HG02852 (cell line): ENCODE measurements around the gene VTI1A.

Experiments used
- ATAC-seq: cut with Tn5 transposase; IDR thresholded peaks from one replicate; pipeline ENCODE4 v1.9.1; 2021; ENCODE audit warnings: mild to moderate bottlenecking, moderate library complexity; ENCODE audit not compliant: unreplicated experiment

Gene VTI1A

GRCh38 chr10:112746329-112746728, 299.3 kb downstream of the VTI1A start:
- no peak for ATAC-seq

DNA sequence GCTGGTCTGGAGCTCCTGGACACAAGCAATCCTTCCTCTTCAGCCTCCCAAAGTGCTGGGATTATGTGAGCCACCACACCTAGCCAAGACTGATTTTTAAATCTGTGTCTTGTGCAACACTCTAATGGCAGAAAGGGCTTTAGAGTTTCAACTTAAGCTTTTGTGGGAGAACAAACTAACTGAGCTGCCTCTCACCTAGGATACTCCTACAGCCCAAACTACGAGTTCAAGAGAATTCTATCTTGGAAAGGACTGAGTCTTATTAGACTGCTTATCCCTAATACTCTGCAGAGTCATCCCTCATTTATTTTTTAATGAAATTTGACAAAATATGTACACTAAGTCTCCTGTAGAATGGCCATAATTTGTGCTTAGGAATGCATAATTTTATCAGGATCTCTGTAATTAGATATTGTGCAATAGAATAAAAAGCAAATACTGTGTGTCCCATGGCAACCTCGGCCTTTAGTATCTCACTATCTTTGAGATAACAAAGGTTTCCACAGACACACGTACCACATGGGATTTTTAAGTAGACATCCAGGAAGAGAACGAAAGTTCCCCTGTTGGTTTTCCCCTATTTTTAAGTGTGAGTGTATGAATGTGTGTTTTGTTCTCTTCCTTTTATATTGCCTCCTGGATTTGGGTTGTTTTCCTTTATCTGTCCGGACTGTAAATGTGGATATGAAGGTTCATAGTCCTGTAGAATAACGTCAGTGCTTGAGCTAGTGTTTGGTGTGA, 303.6 kb downstream of the VTI1A start:
- ATAC-seq, result no peak

DNA sequence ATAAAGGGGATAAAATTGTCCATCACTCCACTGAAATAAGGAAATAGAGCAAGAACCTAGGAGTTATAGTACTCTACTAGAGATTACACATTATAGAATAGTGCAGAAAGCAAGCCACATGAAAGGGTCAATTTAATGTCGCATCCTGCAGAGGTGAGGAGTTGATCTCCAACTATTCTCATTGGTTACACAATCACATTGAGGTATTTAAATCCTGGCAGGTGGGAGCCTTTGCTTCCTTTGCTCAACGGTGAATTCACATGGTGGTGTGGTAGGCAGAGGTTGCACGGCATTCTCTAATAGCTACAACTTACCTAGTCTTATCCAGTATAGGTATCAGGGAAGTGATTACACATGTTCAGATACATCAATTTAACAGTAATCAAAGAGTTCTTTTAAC, 304.6 kb downstream of the VTI1A start:
- ATAC-seq, result no peak

DNA sequence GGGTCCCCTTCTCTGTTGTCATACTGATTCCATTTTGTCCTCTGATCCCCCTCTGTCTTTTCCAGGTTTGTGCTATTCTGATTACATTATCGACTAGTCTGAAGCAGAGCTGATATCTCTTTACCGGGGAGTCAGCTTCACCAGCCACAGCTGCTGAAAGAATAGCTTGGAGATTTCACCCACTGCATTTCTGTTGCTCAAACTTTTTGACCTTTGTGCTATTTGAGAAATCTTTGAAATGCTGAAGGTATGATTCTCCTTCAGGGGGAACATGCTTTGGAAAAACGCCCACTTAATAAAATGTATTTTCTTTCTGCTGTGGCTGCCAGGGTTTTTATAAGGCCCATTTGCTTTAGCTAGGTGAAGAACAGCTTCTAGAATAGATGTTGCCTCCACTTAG, 305.3 kb downstream of the VTI1A start:
- ATAC-seq, result no peak

DNA sequence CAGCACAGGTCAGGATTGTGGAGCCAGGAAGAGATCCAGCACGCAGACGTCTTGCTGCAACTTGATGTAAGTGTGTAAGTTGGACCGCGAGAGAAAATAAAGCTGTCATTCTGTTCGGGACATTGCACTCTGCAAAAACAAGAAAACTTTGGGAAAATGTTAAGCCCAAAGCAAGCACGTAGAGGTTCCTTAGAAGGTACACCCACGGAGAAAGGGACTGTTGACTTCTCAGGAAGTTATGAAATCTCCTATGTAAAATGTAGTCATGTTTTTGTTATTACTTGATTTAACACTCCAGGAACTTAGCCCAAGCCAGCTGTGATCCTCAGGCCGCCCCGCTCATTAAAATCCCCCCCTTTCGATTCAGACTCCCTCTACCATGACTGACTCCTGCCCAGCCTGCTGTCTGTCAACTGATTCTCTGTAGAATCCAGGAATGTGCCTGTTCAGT, 307.0 kb downstream of the VTI1A start:
- ATAC-seq, result no peak

DNA sequence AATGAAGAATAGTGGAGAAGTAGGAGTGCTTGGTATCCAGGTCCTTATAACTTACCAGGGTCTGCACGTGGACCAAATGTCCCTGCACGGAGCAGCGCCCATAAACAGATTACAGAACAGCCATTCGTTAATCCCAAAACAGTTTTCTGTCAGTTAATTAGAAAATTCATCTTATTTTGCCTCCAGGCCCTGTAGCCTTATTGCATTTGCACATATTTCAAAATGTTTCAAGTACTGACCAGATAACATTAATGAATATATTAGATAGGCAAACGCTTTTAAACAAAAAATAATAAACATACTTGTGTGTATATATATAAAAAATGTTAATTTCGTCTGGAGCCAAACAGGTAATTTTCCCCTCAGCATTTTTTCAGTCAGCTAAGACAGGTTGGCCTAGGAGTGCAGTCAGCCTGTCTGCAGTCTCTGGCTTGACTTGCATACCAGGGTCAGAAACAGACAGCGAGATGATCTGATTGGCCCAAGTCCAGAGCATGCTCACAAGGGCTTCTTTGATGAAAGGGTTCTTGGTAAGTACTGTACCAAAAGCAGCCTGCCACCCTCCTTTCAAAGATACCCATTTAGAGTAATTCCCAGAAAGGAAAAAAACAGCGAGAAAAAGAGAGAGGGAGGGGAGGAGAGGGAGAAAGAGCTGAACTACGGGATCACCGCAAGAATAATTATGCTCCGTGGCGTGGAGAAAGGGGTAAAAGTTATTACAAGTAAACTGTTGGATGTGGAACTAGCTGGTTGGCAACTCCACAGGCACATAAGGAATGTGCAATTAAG, 308.6 kb downstream of the VTI1A start:
- ATAC-seq, result no peak

GRCh38 chr10:112756235-112756527, 309.2 kb downstream of the VTI1A start:
- ATAC-seq, result no peak

GRCh38 chr10:112758961-112759360, 311.9 kb downstream of the VTI1A start:
- no peak for ATAC-seq

GRCh38 chr10:112759496-112759895, 312.5 kb downstream of the VTI1A start:
- ATAC-seq, result no peak

DNA sequence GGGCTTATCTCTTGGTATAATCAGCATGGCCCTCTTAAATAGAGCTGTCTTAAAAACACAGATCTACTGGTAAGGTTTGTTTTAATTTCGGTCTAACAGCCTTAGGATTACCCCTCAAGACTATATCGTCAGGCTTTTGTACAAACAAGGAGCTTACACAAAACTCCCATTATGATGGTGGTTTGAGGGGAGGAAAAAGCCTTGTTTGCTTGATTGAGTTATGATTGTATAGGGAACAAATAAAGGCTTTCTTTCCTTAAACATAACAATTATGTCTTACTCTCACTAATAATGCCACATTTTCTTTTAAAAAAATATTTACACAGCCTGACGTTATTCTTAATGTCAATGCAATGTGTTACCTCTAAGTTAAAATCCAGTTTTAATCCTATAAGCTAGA, 314.2 kb downstream of the VTI1A start:
- ATAC-seq, result no peak

- ATAC-seq, result no peak
These were observed 317.0 kb downstream of the VTI1A start for GRCh38 chr10:112763916-112764520.

DNA sequence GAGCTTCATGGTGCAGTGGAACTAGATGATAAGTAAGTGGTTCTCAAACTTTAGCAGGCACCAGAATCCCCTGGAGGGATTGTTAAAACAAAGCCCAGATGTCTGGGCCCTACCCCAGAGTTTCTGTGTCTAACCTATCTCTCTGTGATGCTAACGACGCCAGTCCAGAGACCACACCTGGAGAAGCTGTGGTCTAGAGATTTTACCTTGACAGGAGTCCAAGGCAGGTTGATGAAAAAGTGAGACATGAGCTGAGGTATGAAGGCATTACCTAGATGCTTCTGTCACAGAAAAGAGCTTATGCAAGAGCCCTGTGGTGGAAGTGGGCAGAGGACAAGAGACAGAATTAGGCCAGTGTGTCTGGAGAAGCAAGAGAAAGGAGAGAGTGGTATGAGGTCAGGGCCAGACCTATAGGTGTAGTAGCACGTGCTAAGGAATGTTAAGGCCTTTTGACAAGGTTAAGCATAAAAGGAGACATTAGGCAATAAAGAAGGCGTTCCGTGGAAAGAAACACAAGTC, 318.8 kb downstream of the VTI1A start:
- ATAC-seq, result no peak

GRCh38 chr10:112766636-112767035, 319.6 kb downstream of the VTI1A start:
- no peak for ATAC-seq

DNA sequence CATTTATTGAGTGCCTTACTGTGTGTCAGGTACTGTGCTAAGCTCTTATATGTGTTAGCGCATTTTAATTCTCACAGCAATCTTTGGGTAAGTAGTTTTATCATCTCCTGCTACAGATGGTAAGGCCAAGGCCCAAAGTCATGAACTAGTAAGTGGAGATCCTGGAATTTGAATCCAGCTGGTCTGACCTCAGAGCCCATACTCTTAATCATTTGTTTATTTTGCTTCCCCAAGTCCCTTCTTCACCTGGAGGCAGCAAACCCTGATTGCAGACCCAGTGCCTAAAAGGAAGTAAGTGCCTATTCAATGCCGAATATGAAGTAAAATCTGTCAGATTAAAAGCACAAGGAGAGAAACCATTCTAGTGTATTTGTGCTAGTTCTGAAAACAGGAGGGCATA, 320.1 kb downstream of the VTI1A start:
- no peak for ATAC-seq

- ATAC-seq, result no peak
These were observed 321.1 kb downstream of the VTI1A start for GRCh38 chr10:112768121-112768520.

DNA sequence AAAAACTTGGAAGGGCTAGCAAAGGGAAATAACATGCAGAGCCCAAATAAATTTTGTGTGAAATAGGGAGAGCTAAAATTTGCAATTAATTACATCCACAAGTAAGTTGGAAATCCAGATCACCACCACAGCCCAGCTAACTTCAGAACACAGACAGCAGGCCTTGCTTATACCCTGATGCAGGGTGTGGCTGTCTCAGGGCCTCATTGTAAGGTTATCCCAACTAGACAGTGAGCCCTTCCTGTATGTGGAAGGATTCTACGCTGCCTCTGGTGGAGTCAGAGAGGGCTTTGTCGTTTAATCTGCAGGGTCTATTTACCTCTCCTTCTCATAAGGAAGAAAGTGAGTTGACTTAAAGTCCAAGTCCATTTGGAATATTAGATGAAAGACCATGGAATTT, 322.1 kb downstream of the VTI1A start:
- ATAC-seq, result no peak

- no peak for ATAC-seq
These were observed 322.8 kb downstream of the VTI1A start for GRCh38 chr10:112769611-112770370.

GRCh38 chr10:112771733-112772132, 324.7 kb downstream of the VTI1A start:
- ATAC-seq, result no peak

DNA sequence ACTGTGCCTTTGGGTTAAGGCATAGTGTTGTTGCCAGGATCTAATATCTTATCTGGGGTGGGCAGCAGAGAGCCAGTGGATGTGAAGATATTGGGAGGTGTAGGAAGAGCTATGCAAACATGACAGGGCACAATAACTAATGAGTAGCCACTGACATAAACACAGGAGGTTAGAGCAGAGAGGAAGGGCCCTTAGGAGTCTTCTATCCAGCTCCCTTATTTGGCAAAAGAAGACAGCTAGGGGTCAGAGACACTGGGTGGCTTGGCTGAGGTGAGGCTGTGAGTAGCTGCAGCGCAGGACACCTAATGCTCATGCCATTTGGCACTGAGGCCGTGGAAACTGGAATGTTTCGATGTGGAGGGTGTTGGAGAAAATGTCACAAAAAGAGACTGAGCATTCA, 326.8 kb downstream of the VTI1A start:
- ATAC-seq, result no peak

DNA sequence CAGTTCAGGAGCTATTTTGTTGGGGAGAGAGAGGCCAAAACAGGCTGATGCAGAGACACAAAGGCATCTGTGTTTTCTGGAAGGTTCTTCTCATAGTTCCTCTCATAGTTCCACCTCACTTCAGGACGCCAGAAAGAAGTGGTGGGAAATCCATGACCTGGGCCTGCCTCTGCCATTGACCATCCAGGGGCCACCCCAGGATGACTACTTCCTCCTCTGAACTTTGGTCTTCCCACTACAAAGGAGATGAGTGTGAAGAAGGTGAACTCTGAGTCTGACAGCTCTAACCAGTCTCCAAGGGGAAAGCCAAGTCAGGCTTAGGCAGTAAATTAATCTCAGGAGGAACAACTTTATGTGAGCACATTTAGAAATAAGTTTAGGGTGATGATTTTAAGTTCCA, 327.2 kb downstream of the VTI1A start:
- ATAC-seq, result no peak

- ATAC-seq, result no peak
These were observed 327.8 kb downstream of the VTI1A start for GRCh38 chr10:112774798-112775197.
